GM18499 (cell line): Measurements from ENCODE around the gene ESYT2.

Experiments used
- ATAC-seq: cut with Tn5 transposase; IDR thresholded peaks from one replicate; pipeline ENCODE4 v1.9.1; 2021; ENCODE audit warnings: moderate number of reproducible peaks; ENCODE audit not compliant: insufficient read depth, unreplicated experiment

The ESYT2 gene

DNA sequence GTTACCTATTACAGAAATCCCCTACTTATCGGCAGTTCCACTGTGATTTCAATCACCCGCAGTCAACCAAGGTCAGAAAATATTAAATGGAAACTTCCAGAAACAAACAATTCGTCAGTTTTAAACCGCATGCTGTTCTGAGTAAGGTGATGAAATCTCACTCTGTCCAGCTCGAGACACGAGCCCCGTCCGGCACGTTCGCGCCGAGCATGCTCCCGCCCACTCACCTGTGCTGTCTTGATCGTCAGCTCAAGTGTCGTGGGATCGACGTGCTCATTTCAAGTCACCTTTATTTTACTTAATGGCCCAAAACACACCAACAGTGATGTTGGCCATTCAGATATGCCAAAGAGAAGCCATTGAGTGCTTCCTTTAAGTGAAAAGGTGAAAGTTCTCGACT, 21.2 kb downstream of the ESYT2 start:
- ATAC-seq: no peak

DNA sequence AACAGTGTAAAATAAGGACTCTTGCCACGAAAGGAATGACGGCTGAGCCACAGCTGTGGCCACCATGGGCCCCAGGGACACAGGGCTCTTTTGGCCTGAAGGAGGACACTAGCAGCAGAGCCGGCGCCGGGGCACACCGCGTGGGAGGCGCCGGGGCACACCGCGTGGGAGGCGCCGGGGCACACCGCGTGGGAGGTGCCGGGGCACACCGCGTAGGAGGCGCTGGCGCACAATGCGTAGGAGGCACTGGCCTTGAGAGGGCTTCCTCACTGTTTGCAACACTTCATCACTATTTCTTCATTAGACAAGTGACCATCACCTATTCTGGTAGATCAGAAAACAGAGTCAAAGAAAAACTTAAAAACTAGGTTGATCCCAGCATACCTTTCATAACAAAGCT, 23.4 kb downstream of the ESYT2 start:
- ATAC-seq: no peak

DNA sequence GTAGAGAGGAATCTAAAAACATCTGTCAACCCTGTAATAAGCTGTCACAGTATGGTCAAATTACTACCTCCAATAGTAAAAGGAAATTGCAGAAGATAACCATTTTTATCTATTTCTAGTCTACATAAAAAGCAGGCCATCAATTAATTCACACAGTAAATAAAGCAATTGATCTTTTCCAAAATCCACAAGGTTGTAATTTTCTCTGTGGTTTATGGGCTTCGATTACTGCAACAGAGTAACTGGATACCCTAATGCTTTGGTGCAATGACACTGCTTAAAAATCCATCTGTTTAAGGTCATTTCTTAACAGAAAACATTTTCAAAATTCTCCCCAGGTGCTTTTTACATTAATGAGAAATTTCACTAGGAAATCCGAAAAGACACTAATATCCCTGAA, 23.9 kb downstream of the ESYT2 start:
- no peak for ATAC-seq

DNA sequence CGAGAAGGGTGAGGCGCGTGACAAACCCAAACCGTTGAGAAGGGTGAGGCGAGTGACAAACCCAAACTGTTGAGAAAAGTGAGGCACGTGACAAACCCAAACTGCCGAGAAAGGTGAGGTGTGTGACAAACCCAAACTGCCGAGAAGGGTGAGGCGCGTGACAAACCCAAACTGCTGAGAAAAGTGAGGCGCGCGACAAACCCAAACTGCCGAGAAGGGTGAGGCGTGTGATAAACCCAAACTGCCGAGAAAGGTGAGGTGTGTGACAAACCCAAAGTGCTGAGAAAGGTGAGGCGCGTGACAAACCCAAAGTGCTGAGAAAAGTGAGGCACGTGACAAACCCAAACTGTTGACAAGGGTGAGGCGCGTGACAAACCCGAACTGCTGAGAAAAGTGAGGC, 25.0 kb downstream of the ESYT2 start:
- ATAC-seq: no peak

DNA sequence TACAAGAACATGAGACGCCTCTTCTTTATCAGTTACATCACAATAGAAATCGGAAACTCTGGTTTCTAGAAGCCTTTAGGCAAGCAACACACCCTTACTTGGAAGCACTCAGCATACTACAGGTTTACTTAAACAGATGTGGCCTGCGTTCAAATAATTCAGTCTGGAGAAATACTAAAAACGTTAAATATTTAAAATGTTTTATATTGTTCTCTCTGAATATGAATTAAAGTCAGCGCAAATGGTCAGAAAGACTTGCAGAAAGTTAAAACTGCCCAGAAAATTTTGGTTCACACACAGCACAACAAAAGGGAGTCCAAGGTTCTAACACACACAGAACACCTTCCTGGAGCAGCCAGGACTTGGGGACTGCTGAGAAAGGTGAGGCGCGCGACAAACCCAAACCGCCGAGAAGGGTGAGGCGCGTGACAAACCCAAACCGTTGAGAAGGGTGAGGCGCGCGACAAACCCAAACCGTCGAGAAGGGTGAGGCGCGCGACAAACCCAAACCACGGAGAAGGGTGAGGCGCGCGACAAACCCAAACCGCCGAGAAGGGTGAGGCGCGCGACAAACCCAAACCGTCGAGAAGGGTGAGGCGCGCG, 25.8 kb downstream of the ESYT2 start:
- no peak for ATAC-seq

DNA sequence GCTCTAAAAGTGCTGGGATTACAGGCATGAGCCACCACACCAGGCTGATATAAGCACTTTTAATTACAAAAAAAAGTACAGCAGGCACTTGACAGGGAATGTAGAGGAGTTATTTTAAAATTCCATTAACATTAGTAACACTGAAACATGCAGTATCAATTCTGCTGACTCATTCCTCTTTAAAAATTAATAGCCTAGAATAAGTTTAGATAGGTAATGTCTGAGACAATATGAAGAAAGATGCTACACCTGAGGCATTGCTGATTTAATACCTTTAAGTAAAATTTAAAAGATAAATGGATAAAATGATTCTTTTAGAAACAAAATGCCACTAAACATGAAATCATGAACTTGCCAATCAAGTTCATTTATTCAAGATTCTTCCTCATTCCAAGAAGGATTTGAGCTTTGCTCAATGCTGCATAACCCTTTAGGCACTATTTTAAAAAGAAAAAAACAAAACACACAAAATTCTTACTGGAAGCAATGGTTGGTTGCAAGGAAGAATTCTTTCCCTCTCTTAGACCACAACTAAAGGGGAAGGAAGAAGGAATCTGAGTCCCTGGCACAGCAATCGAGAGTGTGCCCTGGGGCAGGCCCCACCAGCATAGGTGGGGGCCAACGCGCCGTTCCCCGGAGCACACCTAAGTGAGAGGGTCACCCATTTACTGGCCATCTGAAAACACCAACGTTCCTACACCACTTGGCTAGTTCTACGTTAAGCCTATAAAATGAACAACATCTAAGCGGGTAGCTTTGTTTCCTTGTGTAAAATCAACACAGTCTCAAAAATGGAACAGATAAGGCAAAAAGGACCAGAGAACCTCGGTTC, 26.6 kb downstream of the ESYT2 start:
- ATAC-seq: no peak

DNA sequence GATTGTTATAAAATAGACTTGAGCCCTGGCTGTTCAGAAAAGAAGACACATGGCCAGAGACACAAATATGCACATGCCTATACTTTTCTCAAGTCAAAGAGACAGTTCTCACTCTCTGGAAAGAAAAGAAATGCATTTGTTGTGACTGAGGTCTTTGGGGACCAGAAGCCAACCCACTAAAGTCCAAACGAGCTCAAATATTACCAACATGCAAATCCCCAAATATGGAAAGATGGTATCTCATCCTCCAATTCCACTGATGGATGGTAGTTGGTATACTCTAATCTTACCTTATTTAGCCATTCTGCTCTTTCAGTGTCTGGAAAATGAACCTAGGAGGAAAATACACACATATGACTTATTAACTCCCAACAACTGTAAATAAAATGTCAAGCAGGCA, 30.6 kb downstream of the ESYT2 start:
- ATAC-seq: no peak

DNA sequence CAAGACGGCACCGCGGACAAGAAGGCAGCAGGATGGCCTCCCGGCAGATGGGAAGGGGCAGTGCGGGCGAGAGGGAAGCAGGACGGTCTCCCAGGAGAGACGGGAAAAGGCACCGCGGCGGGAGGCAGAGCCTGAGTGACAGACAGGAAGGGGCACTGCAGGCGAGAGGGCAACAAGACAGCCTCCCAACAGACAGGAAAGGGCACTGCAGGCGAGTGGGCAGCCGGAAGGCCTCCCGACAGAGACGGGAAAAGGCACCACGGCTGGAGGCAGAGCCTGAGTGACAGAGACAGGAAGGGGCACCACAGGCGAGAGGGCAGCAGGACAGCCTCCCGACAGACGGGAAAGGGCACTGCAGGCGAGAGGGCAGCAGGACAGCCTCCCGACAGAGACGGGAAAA, 32.6 kb downstream of the ESYT2 start:
- ATAC-seq: no peak

DNA sequence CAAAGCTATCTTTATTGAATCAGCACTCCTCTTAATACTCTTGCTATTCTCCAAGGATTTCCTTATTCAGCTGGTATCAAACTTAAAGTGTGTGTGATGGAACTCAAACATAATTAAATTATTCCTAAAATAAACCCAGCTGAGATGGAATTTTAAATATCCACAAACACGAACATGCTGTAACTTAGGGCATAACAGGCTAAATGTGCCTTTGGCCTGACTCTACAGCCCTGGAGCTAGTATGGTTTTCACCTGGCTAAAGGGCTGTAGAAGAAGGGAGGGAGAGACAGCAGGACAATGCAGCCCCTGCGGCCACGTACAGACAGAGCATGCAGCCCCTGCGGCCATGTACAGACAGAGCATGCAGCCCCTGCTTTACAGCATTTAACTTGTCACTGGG, 34.0 kb downstream of the ESYT2 start:
- ATAC-seq: no peak

DNA sequence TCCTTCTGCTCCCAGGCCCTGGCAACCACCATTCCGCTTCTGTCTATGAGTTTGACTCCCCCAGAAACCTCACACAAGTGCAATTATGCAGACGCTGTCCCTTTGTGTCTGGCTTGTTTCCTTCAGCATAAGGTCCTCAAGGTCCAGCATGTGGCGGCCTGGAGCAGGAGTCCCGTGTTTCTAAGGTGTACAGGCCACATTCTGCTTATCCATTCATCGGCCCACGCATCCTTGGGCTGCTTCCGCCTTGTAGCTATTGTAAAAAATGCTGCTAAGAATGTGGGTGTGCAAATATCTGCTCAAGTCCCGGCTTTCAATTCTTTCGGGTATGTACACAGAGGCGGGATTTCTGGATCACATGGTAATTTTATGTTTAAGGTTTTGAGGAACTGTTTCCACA, 38.2 kb downstream of the ESYT2 start:
- ATAC-seq: no peak

DNA sequence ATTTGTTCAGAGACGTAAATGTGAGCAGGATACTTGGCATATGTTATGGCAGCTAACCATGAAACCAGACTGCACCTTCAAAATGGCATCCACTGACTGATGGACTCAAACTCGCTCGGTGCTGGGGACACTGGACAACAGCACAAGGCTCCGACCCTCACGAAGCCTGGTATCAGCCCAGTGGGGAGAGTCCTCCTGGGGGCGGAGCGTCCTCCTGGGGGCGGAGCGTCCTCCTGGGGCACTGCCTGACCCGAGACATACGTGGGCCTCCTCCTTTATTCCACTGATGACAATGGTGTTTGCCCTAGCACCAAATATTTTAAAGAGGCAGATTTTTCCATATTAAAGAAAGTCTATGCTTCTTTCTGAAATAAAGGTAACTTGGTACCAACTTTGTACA, 39.5 kb downstream of the ESYT2 start:
- no peak for ATAC-seq

DNA sequence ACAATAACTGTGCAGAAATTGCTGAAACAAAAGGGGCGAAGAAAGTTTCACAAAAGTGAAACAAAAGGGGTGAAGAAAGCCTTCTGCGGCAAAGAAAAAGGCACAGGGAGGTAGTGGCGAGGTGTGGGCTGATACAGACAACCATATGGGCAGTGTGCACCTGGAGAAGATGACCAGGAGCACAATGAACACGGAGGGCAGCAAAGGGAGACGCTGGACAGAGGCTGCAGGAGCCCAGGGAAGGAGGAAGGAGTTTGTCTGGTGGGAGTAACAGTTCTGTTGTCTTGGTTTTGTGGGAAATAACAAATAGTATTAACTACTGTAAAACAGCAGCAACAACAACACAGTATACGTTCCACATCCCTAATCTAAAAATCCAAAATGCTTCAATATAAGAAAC, 42.4 kb downstream of the ESYT2 start:
- no peak for ATAC-seq

DNA sequence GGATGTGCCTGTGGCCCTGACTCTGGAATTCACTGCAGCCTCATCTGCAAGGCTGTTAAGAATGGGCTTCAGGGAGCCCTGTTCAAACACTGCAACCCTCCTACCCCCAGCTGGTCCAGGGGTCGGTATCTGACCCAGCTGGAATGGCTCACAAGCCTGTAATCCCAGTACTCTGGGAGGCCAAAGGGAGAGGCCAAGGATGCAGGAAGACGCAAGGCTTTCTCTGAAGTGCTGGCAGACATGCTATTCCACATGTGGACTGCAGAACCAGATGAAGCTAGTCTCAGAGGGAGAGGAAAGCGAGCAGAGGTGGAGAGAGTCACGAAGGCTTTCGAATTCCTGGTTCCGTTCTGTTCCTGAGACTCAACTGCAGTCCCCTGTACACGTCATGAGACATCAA, 45.0 kb downstream of the ESYT2 start:
- ATAC-seq: no peak

DNA sequence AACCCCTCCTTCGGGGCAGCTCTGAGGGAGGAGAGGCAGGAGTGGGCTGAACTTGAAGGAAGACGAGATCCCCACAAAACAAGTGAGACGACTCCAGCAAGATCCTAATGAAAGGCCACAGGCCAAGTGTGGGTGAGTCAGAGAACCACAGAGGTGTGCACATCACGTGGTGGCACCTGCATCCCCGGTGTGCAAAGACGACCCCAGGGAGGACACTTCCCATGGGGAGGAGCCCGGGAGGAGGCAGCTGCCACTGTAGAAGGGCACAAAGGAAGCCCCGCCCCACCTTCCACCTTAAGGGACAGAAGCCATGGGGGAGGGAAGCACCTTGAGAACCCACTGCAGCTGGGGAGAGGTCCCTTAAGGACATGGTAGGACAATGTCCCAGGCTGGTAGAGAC, 45.7 kb downstream of the ESYT2 start:
- no peak for ATAC-seq

DNA sequence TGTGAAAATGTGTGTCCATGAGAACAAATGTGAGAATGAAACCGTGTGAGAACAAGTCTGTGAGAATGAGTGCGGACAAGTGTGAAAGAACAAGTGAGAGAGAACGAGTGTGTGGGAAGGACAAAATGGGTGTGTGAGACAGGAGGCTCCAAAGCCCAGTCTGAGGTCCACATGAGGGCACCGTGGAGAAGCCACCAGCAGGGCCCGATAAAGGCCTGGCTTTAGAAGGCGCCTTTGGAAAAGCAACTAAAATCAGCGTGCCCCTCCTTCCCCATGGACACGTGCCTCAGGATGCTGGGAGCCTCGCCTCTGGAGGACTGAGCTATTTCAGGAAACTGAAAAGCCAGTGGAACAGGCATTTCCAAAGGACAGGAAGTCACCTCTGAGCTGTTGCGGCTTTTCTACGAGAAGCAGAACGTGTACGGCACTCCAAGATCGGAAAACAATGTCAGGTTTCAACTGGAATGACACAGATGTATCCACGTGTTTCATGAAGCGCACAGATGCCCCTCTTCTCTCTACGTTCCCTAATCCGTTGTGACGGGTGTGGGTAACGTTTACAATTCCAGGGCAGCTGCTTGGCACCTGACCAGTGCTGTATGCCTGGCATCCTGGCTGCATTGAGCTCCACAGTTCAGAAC, 46.4 kb downstream of the ESYT2 start:
- ATAC-seq: no peak

DNA sequence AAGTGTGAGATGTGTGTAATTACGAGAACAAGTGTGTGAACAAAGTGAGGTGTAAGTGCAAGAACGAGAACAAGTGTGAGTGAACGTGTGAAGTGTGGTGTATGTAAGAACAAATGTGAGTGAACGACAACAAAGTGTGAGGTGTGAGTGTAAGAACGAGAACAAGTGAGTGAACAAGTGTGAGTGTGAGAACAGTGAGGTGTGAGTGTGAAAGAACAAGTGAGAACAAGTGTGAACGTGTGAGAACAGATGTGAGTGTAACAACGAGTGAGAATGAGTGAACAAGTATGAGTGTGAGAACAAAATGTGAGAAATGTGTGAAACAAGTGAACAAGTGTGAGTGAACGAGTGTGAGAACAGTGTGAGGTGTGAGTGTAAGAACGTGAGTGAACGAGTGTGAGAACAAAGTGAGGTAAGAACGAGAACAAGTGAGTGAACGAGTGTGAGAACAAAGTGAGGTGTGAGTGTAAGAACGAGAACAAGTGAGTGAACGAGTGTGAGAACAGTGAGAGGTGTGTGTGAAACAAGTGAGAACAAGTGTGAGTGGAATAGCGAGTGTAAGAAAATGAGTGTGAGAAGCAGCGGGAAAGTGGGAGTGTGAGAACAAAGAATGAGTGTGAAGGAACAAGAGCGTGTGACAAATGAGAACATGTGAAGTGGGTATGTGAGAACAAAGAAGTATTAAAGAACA, 47.2 kb downstream of the ESYT2 start:
- no peak for ATAC-seq

DNA sequence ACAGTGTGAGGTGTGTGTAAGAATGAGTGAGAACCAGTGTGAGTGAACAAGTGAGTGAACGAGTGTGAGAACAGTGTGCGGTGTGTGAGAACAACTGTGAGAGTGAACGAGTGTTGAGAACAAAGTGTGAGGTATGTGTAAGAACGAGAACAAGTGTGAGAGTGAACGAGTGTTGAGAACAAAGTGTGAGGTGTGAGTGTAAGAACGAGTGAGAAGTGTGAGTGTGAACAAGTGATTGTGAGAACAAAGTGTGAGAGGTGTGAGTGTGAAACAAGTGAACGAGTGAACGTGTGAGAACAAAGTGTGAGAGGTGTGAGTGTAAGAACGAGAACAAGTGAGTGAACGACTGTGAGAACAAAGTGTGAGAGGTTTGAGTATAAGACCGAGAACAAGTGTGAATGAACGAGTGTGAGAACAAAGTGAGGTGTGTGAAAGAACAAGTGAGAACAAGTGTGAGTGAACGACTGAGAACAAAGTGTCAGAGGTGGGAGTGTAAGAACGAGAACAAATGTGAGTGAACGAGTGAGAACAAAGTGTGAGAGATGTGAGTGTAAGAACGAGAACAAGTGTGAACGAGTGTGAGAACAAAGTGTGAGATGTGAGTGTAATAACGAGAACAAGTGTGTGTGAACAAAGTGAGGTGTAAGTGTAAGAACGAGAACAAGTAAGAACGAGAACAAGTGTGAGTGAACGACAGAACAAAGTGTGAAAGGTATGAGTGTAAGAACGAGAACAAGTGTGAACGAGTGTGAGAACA, 47.9 kb downstream of the ESYT2 start:
- ATAC-seq: no peak

DNA sequence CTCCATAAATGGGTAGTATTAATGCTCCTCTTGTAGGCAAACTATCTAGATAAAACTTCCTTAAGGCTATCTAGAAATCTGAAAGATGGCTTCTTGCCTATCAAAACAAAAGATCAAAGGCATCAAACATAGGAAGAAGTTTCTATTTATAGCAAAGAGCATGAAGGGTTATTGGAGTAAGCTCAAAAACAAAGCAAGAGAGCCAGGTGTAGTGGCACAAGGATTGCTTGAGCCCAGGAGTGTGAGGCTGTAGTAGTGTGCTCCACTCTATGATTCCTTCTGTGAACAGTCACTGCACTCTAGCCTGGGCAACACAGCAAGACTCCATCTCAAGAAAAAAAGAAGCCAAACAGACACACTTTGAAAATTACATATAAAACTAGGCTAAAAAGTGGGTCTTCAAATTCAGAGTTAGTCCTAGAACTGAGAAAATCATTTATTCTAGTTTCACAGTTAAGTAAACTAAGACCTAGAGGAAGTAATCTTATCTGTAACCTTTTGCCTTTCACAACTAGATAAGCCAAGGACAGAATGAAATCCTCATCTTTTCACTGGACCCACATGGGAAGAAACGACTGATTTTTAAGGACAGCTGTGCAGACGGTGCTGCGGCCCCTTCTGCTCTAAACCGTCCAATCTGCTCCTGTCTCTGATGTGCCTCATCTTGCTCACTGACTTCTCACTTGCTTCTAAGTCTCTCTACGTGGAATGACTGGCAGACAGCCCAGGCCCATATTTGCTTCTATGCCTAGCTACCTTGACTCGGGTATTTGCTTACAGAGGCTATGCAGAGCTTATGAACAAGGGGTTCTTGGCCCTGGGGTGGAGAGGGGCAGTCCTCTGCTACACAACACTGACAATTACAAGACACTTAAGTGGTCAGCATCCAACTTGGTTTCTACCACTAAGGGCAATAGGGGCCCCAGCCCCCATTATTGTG, 50.0 kb downstream of the ESYT2 start:
- ATAC-seq: no peak

DNA sequence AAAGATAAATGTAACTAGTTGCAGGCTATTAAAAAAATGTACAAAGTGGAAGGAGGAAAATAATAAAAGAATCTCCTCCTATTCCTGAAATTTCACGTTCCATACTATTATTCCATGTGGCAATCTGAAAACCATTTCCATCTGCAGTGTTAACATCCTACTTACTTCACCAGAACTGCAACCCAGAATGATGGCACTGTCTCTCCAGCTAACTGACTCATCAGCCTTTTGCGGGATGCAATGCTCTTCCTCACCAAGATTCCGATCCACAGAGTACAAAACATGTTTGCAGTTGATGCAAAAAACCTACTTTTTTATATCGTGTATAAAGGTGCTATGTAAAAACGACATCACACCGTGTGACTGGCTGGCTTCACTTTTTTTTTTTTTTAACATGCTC, 50.8 kb downstream of the ESYT2 start:
- ATAC-seq: no peak
